Amygdala (tissue), 56 donors: Measurements from ENCODE around the gene DKK2.
A peak's percentile ranks its signal among the peaks of the same experiment; 100 is the strongest.

Experiments
- DNase-seq, 56 donors: peaks; one replicate each; lab custom pipeline; 2025; lab: John Stamatoyannopoulos, UW

DKK2 gene

GRCh38 chr4:107018344-107018735, 17.8 kb downstream of the DKK2 start:
- no peak for DNase-seq

- DNase-seq: no peak
Observed at GRCh38 chr4:107017443-107018343, 18.4 kb downstream of the DKK2 start.

GRCh38 chr4:107011312-107011711, 24.8 kb downstream of the DKK2 start:
- DNase-seq: no peak

- DNase-seq: no peak
Observed at GRCh38 chr4:107009196-107009968, 26.7 kb downstream of the DKK2 start.

GRCh38 chr4:107008115-107008514, 28.0 kb downstream of the DKK2 start:
- no peak for DNase-seq

GRCh38 chr4:107006218-107006617, 29.9 kb downstream of the DKK2 start:
- DNase-seq: no peak

GRCh38 chr4:106996490-106996889, 39.6 kb downstream of the DKK2 start:
- no peak for DNase-seq

GRCh38 chr4:106993827-106994226, 42.3 kb downstream of the DKK2 start:
- no peak for DNase-seq

GRCh38 chr4:106987311-106987710, 48.8 kb downstream of the DKK2 start:
- no peak for DNase-seq

GRCh38 chr4:106986486-106986885, 49.6 kb downstream of the DKK2 start:
- DNase-seq: no peak

- no peak for DNase-seq
Observed at GRCh38 chr4:106985830-106986229, 50.3 kb downstream of the DKK2 start.

GRCh38 chr4:106982711-106983211, 53.4 kb downstream of the DKK2 start:
- no peak for DNase-seq

- DNase-seq: no peak
Observed at GRCh38 chr4:106981431-106981830, 54.7 kb downstream of the DKK2 start.

- DNase-seq: no peak
Observed at GRCh38 chr4:106979476-106979875, 56.6 kb downstream of the DKK2 start.

GRCh38 chr4:106978046-106978774, 57.9 kb downstream of the DKK2 start:
- DNase-seq: no peak

GRCh38 chr4:106971636-106972035, 64.5 kb downstream of the DKK2 start:
- peak in 5 of 56 donors; percentile 0 to 11 (median 4) for DNase-seq

GRCh38 chr4:106967892-106968291, 68.2 kb downstream of the DKK2 start:
- DNase-seq: no peak

- DNase-seq: no peak
Observed at GRCh38 chr4:106953036-106953705, 82.9 kb downstream of the DKK2 start.

GRCh38 chr4:106951891-106952290, 84.2 kb downstream of the DKK2 start:
- no peak for DNase-seq

GRCh38 chr4:106941841-106942240, 94.3 kb downstream of the DKK2 start:
- no peak for DNase-seq
